Natural killer cell (primary cell): Measurements from ENCODE around the gene IL13. TPM values are rescaled to one million over a fixed set of nuclear protein-coding genes. Genes with fewer than 3 reads are reported as not detected.

Experiments
- ATAC-seq, 3 donors: fragments of 150-1000 bp in 2 of 3; fragments of 200-7000 bp in 1 of 3; cut with Tn5 transposase; 1 replicate in 1 of 3; 2 replicates in 2 of 3; pipeline ENCODE4 v1.10.0; 2021; ENCODE audit warnings: mild to moderate bottlenecking in 2 of 3, moderate library complexity in 2 of 3
- DNase-seq, 2 donors: peaks; one replicate each; pipeline versions ENCODE4 v3.0.0 to v3.0.0-alpha.2; 2013 to 2021; ENCODE audit warnings: mixed read lengths in 1 of 2
- H3K27ac ChIP-seq: one replicate; pipeline ENCODE4 v1.5.1; 2013; ENCODE audit warnings: mild to moderate bottlenecking, low read length
- H3K27me3 ChIP-seq: one replicate; pipeline ENCODE4 v1.6.1; 2013; ENCODE audit warnings: low read length; ENCODE audit not compliant: control insufficient read depth, insufficient read depth
- H3K36me3 ChIP-seq: one replicate; pipeline ENCODE4 v1.6.1; 2013; ENCODE audit warnings: low read length; ENCODE audit not compliant: control insufficient read depth, insufficient read depth
- H3K4me1 ChIP-seq: one replicate; pipeline ENCODE4 v1.6.1; 2013; ENCODE audit warnings: low read length; ENCODE audit not compliant: control insufficient read depth, insufficient read depth
- H3K4me3 ChIP-seq: one replicate; pipeline ENCODE4 v1.5.1; 2013; ENCODE audit warnings: low read length
- H3K9me3 ChIP-seq: one replicate; pipeline ENCODE4 v1.6.1; 2013; ENCODE audit warnings: low read length; ENCODE audit not compliant: control insufficient read depth, insufficient read depth
- H3K27ac Mint-ChIP-seq, 2 donors: one replicate each; pipeline ENCODE4 v1.8.0; 2022; ENCODE audit warnings: mild to moderate bottlenecking in 2 of 2, mixed read lengths in 2 of 2, moderate library complexity in 1 of 2
- H3K27me3 Mint-ChIP-seq, 2 donors: one replicate each; pipeline ENCODE4 v1.8.0; 2022; ENCODE audit warnings: low read depth in 2 of 2, mixed read lengths in 2 of 2
- H3K36me3 Mint-ChIP-seq: one replicate; pipeline ENCODE4 v1.8.0; 2022; ENCODE audit warnings: mixed read lengths
- H3K4me1 Mint-ChIP-seq, 2 donors: one replicate each; pipeline ENCODE4 v1.8.0; 2022; ENCODE audit warnings: mixed read lengths in 2 of 2
- H3K4me3 Mint-ChIP-seq: one replicate; pipeline ENCODE4 v1.8.0; 2022; ENCODE audit warnings: mild to moderate bottlenecking, moderate library complexity, mixed read lengths
- H3K9me3 Mint-ChIP-seq, 2 donors: one replicate each; pipeline ENCODE4 v1.8.0; 2022; ENCODE audit warnings: mixed read lengths in 2 of 2
- WGBS: methylation state at CpG from one replicate; pipeline ENCODE4 v1.1.7; 2013; ENCODE audit warnings: missing lambda C conversion rate; ENCODE audit not compliant: insufficient coverage; 5-methylcytosine and 5-hydroxymethylcytosine counted together
- intact Hi-C: fragments of 100-400 bp; cut with micrococcal nuclease; formaldehyde crosslinking; loops from one replicate; pipeline ENCODE4 v1.14.2; 2022
- total RNA-seq, 4 donors: library from RNA; stranded (reverse); fragments of 120-200 nt in 1 of 4; gene quantifications; one replicate each; pipeline versions ENCODE4 v1.2.3 to v1.2.4, GENCODE V29; 2013 to 2022
- TF ChIP-seq, protein P1 (sequence below): fragments of 200-600 bp; IDR thresholded peaks from one replicate; pipeline ENCODE4 v1.8.0; 2022; ENCODE audit warnings: antibody characterized with exemption

IL13 gene
- total RNA-seq, 3 donors from 2014 or later (not counting 1 experiment from before 2014, with no cell fraction given), result 0.80 to 1.4 TPM; not detected in 1

DNA sequence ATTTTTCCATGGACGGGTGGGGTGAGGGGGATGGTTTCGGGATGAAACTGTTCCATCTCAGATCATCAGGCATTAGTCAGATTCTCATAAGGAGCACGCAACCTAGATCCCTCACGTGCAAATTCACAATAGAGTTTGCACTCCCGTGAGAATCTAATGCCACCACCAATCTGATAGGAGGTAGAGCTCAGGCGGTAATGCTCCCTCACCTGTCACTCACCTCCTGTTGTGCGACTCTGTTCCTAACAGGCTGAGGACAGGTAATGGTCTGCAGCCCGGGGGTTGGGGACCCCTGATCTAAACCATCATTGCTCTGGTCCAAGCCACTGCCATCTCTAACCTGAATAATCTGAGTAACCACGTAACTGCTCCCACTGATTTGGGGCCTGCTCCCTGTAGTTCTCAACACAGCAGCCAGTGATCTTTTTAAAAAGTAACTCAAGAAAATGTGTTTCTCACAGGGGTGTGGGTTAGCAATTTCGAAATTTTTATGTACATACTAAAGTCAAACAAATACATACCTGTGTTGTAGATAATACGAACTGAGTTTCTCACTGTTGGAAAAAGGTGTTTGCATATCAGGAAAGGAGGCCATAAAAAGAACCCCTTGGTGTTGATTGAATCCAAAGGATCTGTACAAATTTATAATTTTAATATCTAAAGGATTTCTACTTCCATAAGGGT, 11.2 kb upstream of the IL13 start:
- DNase-seq (no peak), ATAC-seq (no peak)
- Histone ChIP-seq H3K27ac (no peak overlapping the region), H3K9me3 (no peaks in the 10 kb centered on the region), H3K27me3 (no peaks in the 10 kb centered on the region), H3K36me3 (peaks cover 12% of the 10 kb centered on the region), H3K4me1 (no peaks in the 10 kb centered on the region), H3K4me3 (no peak overlapping the region)
- no peak overlapping the region for H3K4me3 Mint-ChIP-seq
- no peak overlapping the region for H3K27ac Mint-ChIP-seq
- peaks cover 12% of the 10 kb centered on the region for H3K36me3 Mint-ChIP-seq
- WGBS, result over 99% methylated on average over 8 of the region's 11 CpGs
- no peaks in the 10 kb centered on the region for H3K4me1 Mint-ChIP-seq
- TF ChIP-seq, protein P1, sequence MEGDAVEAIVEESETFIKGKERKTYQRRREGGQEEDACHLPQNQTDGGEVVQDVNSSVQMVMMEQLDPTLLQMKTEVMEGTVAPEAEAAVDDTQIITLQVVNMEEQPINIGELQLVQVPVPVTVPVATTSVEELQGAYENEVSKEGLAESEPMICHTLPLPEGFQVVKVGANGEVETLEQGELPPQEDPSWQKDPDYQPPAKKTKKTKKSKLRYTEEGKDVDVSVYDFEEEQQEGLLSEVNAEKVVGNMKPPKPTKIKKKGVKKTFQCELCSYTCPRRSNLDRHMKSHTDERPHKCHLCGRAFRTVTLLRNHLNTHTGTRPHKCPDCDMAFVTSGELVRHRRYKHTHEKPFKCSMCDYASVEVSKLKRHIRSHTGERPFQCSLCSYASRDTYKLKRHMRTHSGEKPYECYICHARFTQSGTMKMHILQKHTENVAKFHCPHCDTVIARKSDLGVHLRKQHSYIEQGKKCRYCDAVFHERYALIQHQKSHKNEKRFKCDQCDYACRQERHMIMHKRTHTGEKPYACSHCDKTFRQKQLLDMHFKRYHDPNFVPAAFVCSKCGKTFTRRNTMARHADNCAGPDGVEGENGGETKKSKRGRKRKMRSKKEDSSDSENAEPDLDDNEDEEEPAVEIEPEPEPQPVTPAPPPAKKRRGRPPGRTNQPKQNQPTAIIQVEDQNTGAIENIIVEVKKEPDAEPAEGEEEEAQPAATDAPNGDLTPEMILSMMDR, result no peak
- H3K27me3 Mint-ChIP-seq, result peaks cover 3 to 11% of the 10 kb centered on the region in 2 donors
- peaks cover 8% of the 10 kb centered on the region in 2 donors for H3K9me3 Mint-ChIP-seq
- intact Hi-C loops, result no loop called here

DNA sequence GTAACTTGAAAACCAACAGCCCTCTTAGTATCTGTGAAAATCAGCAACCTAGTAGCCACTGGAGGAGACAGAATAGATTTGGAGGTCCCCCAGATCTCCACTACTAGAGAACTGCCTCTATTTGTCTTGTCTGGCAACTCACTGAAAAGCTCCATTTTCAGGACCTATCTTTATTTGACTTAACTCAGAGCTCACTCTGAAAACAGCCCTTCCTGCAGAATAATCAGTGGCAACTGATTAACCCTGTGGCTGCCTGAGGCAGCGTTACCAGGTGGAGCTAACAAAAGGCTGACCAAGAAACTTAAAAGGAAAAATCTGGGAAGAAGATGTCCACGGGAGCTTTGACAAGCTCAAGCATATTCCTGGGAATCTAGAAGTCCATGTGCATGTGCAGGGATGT, 10.5 kb upstream of the IL13 start:
- Histone ChIP-seq H3K27me3 (no peaks in the 10 kb centered on the region), H3K4me3 (no peak overlapping the region), H3K4me1 (no peaks in the 10 kb centered on the region), H3K36me3 (peaks cover 5% of the 10 kb centered on the region), H3K9me3 (no peaks in the 10 kb centered on the region), H3K27ac (no peak overlapping the region)
- peaks cover 8 to 11% of the 10 kb centered on the region in 2 donors for H3K27me3 Mint-ChIP-seq
- 98% methylated on average over 2 of the region's 2 CpGs for WGBS
- no peak for DNase-seq
- H3K4me1 Mint-ChIP-seq, result no peaks in the 10 kb centered on the region
- TF ChIP-seq, protein P1, result no peak
- no peak for ATAC-seq
- peaks cover 12% of the 10 kb centered on the region for H3K36me3 Mint-ChIP-seq
- intact Hi-C loops, result no loop called here
- H3K9me3 Mint-ChIP-seq, result peaks cover 8% of the 10 kb centered on the region in 2 donors
- no peak overlapping the region for H3K4me3 Mint-ChIP-seq
- H3K27ac Mint-ChIP-seq, result no peak overlapping the region

DNA sequence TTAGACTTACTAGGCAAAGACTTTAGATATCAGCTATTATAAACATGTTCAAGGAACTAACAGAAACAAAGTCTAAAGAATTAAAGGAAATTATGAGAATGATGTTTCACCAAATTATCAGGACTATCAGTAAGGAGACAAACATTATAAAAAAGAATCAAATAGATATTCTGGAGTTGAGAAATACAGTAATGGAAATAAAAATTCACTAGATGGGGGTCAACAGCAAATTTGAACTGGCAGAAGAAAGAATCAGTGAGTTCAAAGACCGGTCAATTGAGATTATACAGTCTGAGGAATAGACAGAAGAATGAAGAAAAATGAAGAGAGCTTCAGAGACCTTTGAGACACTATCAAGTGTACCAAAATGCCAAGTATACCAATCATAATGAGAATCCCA, 9.6 kb upstream of the IL13 start:
- H3K27ac Mint-ChIP-seq, result no peak overlapping the region
- intact Hi-C loops, result no loop called here

More for the DNA sequence above, 9.6 kb upstream of the IL13 start:
- no peaks in the 10 kb centered on the region for H3K4me1 Mint-ChIP-seq
- peaks cover 12% of the 10 kb centered on the region for H3K36me3 Mint-ChIP-seq
- ATAC-seq (no peak), DNase-seq (no peak)
- Histone ChIP-seq H3K27ac (no peak overlapping the region), H3K36me3 (no peaks in the 10 kb centered on the region), H3K27me3 (no peaks in the 10 kb centered on the region), H3K4me3 (no peak overlapping the region), H3K4me1 (no peaks in the 10 kb centered on the region), H3K9me3 (no peaks in the 10 kb centered on the region)
- peaks cover 8% of the 10 kb centered on the region in 2 donors for H3K9me3 Mint-ChIP-seq
- TF ChIP-seq, protein P1, result no peak
- WGBS, result 93% methylated on average over 1 of the region's 1 CpG
- H3K4me3 Mint-ChIP-seq, result no peak overlapping the region
- H3K27me3 Mint-ChIP-seq, result peaks cover 8 to 13% of the 10 kb centered on the region in 2 donors
